Activated T-cell treated with anti-CD3 and anti-CD28 coated beads for 24 hours (primary cell): Measurements from ENCODE around the gene LATS2.

Experiments
- DNase-seq: peaks from one replicate; pipeline ENCODE4 v3.0.0-alpha.2; 2020; ENCODE audit warnings: low read depth

The LATS2 gene

DNA sequence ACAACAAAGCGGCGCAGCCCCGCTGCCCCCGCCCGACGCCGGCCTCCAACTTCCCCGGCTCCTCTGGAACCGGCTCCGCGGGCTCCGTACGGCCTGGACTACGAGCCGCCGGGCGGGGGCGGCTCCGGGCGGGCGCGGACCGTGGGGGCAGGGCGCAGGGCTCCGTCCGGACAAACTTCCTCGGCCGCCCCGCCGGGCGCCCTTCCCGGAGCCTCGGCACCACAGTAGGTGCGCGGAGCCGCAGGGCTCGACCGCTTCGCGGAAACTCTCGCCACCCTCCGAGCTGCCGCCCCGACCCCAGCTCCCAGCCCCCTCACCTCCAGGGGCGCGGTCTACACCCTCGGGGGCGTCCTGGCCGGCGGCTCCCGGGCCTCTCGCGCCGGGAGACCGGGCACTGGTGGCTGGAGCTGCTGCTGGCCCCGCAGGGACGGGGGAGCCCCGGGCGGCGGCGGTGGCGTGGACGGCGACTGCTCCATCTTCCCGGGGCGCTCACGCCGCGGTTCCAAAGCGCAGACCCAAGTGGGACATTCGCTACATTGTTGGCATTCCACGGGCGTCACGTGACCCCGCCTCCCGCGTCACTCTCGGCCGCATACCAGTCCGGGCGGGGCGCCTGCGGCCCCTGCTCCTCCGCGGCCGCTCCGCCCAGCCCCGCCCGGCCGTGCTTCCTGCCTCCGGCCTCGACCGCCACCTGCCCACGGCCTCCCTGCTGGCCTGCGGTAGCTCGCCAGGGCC is at the start of gene LATS2:
LATS2 (minus strand) TSS at position 558 of the 735 bp plus-strand sequence. CDS start 15,560 bp downstream, outside the sequence.
- peak; percentile 37 for DNase-seq

DNA sequence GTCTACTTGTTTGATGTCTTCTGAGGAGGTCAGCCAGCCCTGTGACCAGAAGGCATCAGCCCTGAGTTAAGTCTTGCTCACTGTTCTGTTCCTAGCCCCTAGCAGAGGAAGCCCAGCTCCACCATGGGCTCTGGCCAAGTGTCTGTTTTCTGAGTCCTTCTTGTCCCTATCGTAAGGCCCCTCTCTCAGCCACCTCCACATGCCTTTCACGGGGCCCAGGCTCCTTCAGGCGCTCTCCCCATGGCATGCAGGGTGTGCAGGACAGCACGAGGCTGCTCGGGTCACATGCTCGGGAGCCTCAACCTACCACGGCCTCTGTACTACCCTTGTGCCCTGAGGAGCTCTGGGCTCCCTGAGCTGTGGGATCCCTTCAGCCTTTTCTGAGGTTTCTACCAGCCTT is 47.8 kb upstream of the LATS2 start:
- no peak for DNase-seq

DNA sequence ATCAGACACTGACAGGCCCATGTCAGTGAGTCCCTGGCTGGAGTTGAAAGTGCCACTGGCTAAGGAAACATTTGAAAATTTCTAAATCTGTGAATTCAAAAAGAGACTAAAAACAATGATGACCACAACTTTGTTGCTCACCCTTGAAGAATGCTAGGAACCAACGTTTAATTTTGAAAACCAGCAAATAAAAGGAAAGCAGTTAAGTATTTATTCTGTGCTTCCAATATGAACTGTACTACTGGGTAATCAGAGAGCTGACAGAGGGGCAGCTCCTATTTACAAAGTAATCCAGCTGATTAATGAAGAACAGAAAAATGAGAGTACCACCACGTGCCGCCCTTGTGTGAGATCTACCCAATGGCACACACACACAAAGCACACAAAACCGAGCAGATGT is 44.7 kb upstream of the LATS2 start:
- no peak for DNase-seq

DNA sequence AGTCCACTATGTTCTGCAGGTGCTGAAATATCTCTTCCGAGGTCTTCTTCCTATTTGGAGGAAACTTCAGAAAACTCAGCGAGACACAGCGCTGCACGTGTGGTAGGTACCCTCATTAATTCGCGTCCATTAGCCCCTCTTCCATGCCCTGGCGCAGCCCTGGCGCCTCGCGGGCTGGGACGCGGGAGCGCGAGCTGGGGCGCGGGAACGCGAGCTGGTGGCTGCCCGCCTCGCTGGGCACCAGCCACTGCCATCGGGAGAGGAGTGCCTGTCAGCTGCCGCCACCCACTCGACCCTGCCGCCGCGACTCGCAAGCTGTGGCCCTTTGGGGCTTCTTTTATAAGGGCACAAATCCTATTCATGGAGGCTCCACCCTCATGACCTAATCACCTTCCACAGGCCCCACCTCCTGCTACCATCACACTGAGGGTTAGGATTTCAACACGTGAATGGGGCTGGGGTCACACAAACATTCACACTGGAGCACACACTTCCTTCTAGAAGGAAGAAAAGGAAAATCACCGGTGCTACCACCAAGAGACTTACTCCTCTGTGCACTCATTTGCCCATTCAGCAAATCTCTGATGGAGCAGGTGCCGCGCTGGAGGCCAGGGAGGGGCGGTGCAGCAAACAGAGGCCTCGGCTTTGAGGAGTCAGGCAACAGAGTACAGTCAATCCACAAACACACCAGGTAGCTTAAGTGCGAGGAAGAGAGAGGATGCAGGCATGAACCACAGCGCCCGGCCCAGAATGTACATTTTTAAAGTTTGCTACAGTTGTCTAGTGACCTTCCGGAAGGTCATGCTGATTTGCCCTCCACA is 43.0 kb upstream of the LATS2 start:
- DNase-seq, result no peak

DNA sequence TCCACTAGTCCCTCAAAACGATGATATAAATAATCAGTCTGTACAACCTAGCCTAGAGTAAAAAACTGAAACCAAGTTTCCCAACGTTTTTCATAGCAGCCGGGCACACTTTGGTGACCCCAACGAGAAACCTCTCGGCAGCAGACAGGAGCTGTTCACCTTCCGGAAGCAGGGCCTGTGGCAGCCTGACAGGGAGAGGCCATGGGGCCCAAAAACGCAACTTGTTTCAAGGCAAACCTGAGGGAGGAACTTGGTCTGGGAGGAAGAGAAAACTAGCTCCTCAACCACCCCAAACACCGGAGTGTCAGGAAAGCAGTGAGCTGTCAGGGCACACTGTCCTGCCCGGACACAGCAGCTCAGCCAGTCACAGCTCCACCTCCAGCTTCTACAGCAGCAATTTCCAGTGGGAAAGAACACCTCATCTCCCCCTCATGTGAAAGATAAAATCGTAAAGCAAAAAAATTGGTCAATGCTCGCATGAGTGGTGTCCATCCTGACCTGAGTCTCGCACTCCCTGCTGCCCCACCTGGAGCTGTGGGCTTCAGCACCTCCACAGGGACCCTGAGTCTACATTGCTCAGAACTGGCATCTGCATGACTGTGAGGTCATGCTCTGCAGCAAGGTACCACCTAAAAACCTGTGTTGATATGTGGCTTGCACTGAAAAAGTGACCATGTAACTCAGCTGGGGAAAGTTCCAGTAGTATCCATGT is 40.6 kb upstream of the LATS2 start:
- DNase-seq, result no peak

DNA sequence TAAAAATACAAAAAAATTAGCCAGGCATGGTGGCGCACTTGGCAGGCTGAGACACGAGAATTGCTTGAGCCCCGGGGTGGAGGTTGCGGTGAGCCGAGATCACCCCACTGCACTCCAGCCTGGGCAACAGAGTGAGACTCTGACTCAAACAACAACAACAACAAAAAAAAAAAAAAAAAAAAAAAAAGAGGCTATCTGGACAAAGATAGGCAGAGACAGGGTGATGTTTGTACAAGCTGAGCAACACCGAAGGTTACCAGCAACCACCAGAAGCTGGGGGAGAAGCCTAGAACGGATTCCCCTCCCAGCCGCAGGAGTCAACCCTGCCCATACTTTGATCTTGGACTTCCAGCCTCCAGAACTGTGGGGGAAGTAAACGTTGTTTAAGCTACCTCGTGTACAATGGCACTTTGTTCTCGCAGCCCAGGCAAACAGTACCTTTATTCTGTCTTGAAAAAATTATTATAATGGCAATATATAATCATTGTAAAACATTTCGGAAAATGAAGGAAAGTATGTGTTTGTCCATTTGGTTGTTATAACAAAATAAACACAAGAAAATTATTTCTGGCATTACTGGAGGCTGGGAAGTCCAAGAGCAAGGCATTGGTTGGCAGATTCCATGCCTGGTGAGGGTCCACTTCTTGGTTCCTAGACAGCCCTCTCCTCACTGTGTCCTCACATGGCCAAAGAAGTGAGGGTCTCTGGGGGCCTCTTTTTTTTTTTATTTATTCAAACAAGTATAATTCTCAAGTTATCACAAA is 39.8 kb upstream of the LATS2 start:
- DNase-seq, result no peak

DNA sequence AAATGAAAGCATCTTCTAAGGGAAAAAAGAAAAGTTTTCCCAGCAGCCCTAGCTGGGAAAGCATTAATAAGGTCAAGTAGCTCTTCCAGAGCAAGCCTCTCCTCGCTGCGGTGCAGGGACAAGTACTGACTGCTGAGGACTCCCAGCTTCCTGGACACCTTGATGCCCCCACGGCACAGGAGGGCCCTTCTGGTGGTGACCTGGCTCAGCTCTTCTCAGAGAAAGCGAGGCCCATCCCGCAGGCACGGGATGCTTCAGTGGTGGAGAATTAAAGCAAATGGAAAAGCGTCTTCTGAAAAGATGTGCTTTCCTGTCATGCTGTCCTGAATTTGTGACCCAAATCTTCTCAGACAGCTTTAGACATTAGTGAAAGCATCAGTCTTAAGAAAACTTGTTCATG is 38.8 kb upstream of the LATS2 start:
- DNase-seq, result no peak

DNA sequence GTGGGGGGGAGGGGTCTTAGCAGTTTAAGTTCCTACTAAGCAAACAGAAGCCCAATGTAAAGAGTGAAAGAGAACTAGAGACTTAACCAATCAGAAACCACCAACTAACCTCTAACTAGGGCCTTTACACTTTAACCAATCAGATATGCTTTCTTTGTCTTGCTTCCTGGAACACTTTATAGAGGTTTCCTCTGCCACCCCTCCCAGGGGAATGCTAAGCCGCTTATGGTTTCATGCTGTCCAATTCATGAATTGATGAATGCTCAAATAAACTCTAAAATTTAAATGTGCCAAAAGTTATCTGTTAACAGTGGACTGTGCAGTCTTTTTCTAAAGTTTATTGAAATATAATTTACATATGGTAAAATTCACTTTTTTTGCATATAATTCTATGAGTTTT is 33.9 kb upstream of the LATS2 start:
- no peak for DNase-seq

DNA sequence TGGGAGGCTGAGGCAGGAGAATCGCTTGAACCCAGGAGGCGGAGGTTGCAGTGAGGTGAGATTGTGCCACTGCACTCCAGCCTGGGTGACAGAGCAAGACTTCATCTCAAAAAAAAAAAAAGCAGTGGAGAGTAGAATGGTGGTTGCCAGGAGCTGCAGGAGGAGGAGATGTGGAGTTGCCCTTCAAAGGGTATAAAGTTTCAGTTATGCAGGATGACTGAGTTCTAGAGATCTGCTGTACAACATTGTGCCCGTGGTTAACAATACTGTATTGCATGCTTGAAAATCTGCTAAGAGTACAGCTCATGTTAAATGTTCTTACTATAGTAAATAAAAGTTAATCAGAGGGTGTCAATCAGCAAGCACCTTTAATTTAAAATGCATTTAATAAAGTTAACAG is 28.4 kb upstream of the LATS2 start:
- DNase-seq, result no peak

DNA sequence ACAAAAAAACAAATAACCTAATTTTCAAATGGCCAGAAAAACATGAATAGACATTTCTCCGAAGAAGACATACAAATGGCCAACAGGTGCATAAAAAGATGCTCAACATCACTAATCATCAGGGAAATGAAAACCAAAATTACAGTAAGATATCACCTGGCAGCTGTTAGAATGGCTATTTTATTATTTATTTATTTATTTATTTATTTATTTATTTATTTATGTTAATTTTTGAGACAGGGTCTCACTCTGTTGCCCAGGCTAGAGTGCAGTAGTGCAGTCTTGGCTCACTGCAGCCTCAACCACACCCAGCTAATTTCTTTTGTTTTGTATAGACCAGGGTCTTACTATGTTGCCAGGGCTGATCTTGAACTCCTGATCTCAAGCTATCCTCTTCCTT is 27.1 kb upstream of the LATS2 start:
- DNase-seq, result no peak

DNA sequence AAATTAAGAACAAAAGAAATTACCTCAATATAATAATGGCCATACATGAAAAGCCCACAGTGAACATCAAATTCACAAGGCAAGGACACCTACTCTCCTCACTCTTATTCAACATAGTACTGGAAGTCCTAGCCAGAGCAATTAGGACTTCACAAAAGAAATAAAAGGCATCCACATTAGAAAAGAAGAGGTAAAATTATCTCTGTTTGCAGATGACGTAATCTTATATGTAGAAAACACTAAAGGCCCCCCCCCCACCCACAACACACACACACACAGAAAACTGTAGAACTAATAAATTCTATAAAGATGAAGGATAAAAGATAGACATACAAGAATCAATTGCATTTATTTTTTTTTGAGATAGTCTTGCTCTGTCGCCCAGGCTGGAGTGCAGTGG is 25.5 kb upstream of the LATS2 start:
- DNase-seq, result no peak

DNA sequence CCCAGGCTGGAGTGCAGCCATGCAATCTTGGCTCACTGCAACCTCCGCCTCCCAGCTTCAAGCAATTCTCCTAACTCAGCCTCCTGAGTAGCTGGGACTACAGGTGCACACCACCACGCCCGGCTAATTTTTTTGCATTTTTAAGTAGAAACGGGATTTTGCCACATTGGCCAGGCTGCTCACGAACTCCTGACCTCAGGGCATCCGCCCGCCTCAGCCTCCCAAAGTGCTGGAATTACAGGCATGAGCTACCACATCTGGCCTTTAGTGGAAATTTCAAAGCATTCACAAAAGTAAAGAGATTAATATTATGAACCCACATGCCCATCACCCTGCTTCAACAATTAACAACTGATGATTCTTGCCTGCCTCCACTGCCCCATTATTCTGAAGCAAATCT is 20.5 kb upstream of the LATS2 start:
- no peak for DNase-seq

DNA sequence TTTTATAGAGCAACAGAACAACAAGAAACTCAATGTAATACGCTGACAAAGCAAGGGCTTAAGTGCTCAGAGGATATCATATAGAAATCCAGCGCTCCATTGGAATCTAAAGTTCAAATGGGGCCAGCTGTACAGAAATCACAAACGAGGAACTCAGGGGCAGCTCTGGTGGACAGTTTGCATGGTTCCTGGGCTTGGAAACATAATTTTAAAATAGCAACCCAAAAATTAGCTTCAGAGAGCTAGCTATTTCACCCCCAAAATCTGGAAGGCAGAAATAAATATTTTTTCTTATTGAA is 19.2 kb upstream of the LATS2 start:
- no peak for DNase-seq

DNA sequence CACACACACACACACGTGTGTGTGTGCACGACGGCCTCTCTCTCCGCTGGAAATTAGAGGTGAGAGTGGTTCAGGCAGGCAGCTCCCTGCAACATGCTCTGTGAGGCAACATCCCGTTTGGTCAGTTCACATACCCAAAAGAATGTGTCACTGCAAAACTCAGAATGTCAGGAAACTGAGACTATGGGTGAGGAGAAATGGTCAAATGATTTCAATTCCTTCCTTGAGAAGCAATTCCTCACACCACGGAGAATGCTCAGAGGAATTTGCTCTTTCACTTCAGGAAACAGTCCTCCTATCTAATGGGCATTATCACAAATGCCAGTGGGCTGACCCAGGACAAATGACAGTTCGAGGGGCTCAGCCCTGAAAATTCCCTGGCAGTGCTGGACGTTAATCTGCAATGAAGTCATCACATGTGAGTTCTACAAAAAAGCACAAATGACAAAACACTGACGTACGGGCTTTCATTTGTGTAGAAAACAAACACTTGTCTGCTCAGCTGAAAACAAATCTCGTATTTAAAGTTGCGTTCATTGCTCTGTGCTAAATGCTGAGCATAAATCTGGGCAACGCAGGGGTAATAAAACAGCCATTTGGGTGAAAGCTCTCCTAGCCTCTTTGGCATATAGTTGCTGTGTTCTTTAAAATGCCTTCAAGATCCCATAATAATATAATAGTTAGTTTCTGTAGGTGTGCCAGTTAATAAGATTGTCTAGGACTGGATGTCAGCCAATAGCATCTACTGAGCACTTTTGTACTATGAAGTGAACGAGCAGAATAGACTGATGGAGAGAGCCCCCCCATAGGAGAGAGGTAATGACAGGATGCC is 18.6 kb upstream of the LATS2 start:
- no peak for DNase-seq

DNA sequence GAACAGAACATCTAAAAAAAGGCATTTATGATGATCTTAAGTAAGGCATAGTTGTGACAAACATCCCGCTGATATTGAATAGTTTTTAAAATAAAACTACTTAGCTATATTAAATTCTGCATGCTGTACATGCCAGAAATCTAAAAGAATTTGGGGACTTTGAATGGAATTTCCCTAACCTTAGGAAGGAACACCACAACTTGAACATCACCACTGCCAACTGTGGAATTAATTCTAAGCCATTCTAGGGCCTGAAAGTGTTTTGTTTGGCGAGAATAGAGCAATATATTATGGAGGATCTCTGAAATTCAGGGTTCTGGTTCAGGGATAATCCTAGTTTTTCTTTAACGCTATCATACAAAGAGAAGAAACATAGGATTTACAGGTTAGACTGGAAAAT is 17.8 kb upstream of the LATS2 start:
- no peak for DNase-seq

DNA sequence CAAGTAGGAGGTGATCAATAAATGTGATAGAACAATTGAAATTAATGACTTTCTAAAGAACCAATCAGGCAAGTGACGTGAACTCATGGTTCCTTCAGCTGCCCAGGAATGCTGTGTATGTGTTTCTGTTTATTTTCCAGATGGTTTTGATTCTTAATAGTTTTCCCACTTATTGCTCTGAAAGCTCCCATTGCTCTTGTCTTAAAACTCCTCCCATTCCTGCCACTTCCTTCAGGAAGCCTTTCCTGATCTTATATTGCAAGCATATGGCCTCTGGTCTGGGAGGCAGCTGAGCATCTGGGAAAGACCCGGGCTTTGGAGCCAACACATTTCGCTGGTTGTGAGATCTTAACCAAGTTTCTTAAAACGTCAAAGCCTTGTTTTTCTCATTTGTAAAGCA is 17.1 kb upstream of the LATS2 start:
- DNase-seq, result no peak

DNA sequence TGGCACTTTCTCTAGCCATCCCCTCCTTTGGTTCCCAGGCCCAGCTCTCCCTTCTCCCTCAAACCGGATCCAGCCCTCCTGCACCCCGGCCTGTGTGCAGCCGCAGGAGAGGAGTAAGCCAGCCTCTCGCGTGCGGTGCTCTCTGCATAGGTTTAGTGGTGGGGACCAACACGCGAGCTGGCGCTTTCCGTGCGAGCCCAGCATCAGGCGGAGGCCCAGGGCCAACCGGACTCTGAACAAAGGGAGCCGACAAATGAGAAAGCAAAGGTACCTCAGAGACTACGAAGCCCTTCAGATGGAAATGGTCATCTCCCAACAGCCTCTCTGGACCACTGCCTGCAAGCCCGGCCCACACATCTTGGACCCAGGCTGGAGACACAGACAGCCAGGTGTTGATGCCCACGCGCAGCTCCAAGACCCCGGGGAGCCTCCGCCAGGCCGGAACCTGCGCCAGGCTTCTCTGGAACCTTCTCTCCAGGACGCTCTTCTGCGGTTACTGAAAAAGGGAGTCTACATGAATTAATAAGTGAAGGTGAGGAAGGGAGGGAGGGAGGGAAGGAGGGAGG is 16.5 kb upstream of the LATS2 start:
- DNase-seq, result no peak

DNA sequence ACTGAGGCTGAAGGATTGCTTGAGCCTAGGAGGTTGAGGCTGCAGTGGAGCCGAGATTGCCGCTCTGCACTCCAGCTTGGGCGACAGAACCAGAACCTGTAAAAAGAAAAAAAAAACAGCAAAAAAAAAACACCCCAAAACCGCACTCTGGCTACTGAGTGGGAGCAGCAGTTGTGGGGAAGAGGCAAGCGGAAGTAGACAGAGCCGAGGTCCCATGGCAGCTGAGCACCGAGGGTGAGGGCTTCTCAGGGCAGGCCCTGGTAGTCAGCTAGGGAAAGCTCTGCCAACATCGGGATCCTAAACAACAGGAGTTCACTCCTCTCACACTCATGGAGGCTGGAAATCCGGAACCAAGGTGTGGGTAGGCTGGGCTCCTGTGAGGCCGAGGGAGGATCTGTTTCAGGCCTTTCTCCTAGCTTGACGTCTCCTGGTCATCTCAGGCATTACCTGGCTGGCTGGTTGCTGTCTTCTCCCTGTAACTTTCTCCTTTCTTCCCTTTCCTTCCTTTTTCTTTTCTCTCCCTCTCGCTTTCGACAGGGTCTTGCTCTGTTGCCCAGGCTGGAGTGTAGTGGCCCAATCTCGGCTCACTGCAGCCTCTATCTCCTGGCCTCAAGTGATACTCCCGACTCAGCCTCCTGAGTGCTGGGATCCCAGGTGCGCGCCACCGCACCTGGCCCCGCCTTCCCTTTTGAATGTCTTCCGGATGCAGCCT is 15.8 kb upstream of the LATS2 start:
- no peak for DNase-seq

DNA sequence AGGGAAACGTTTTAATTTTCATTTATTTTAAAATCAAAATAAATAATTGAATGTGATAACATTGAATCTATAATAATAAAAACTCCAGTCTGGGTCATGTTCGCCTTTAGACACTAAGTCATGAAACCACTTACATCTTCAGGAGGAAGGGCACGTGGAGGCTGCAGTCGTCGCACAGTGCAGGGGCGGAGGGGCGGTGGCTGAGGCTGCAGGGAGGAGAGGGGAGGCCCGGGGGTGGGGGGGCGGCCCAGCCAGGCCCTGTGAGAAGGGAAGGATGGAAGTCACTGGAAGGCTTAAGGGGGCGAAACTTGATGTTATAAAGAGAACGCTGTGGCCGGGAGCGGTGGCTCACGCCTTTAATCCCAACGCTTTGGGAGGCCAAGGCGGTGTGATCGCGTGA is 14.9 kb upstream of the LATS2 start:
- DNase-seq, result no peak
